ENCODE data around the gene BRCA2. TPM values are rescaled to one million over a fixed set of nuclear protein-coding genes. Genes with fewer than 3 reads are reported as not detected.
A peak's percentile ranks its signal among the peaks of the same experiment; 100 is the strongest.

The BRCA2 gene
- polyA plus RNA-seq, 1 donor: 3.4 TPM

- Histone ChIP-seq H3K4me3 (ENCODE audit: low read length) (no peak overlapping the region), H3K27ac (ENCODE audit: low read length) (peak overlapping the region; percentile 0), H3K36me3 (ENCODE audit: control insufficient read depth, insufficient read depth, low read length) (no peaks in the 10 kb centered on the region), H3K27me3 (ENCODE audit: control insufficient read depth, insufficient read depth, low read length) (no peaks in the 10 kb centered on the region), H3K9me3 (ENCODE audit: control insufficient read depth, low read depth, low read length) (no peaks in the 10 kb centered on the region), H3K4me1 (ENCODE audit: control insufficient read depth, insufficient read depth, low read length) (peaks cover 3% of the 10 kb centered on the region)
- WGBS (ENCODE audit: insufficient coverage, low lambda C conversion rate): 100% methylated on average over 2 of the region's 12 CpGs
- peak in 1 of 2 donors; percentile 15 for DNase-seq
These were observed 5.1 kb upstream of the BRCA2 start for GRCh38 chr13:32310134-32310706.

GRCh38 chr13:32311188-32311897 lies 4.0 kb upstream of the BRCA2 start:
- DNase-seq: no peak
- no peaks in the 10 kb centered on the region for H3K27me3 ChIP-seq (ENCODE audit: control insufficient read depth, insufficient read depth, low read length)
- no peaks in the 10 kb centered on the region for H3K36me3 ChIP-seq (ENCODE audit: control insufficient read depth, insufficient read depth, low read length)
- H3K9me3 ChIP-seq (ENCODE audit: control insufficient read depth, low read depth, low read length): no peaks in the 10 kb centered on the region
- no peak overlapping the region for H3K4me3 ChIP-seq (ENCODE audit: low read length)
- H3K27ac ChIP-seq (ENCODE audit: low read length): no peak overlapping the region
- WGBS (ENCODE audit: insufficient coverage, low lambda C conversion rate): no CpG with 5 or more reads among the region's 36 CpGs
- peaks cover 3% of the 10 kb centered on the region for H3K4me1 ChIP-seq (ENCODE audit: control insufficient read depth, insufficient read depth, low read length)

DNA sequence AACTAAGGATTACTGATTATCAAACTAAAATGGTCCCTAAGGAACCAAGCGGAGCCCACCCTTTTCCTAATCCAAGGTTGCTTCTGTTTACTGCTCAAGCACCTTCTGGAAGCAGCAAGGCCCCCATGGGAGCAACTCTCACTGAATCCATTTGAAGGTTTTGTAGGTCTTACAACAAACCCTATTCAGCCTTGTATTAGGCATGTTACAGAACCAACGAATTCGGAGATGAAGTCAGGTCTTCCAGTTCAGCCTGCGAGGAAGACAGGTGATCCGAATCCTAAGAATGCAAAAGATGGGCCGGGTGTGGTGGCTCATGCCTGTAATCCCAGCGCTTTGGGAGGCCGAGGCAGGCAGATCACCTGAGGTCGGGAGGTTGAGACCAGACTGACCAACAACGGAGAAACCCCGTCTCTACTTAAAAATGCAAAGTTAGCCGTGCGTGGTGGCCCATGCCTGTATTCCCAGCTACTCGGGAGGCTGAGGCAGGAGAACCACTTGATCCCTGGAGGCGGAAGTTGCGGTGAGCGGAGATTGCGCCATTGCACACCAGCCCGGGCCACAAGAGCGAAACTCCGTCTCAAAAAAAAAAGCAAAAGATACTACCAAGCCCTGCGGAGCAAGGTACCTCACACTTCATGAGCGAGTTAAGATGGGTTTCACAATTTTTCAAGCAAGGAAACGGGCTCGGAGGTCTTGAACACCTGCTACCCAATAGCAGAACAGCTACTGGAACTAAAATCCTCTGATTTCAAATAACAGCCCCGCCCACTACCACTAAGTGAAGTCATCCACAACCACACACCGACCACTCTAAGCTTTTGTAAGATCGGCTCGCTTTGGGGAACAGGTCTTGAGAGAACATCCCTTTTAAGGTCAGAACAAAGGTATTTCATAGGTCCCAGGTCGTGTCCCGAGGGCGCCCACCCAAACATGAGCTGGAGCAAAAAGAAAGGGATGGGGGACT lies 754 bp upstream of the BRCA2 start:
- H3K27ac ChIP-seq (ENCODE audit: low read length): peak overlapping the region; percentile 91
- WGBS (ENCODE audit: insufficient coverage, low lambda C conversion rate): 100% methylated on average over 3 of the region's 32 CpGs
- peak overlapping the region; percentile 74 for H3K4me3 ChIP-seq (ENCODE audit: low read length)
- peaks cover 3% of the 10 kb centered on the region for H3K4me1 ChIP-seq (ENCODE audit: control insufficient read depth, insufficient read depth, low read length)
- peak in 1 of 2 donors; percentile 29 for DNase-seq
- H3K27me3 ChIP-seq (ENCODE audit: control insufficient read depth, insufficient read depth, low read length): no peaks in the 10 kb centered on the region
- no peaks in the 10 kb centered on the region for H3K36me3 ChIP-seq (ENCODE audit: control insufficient read depth, insufficient read depth, low read length)
- no peaks in the 10 kb centered on the region for H3K9me3 ChIP-seq (ENCODE audit: control insufficient read depth, low read depth, low read length)

- no CpG with 5 or more reads among the region's 13 CpGs for WGBS (ENCODE audit: insufficient coverage, low lambda C conversion rate)
- peak overlapping the region; percentile 91 for H3K27ac ChIP-seq (ENCODE audit: low read length)
- DNase-seq: no peak
- peaks cover 3% of the 10 kb centered on the region for H3K4me1 ChIP-seq (ENCODE audit: control insufficient read depth, insufficient read depth, low read length)
- no peaks in the 10 kb centered on the region for H3K9me3 ChIP-seq (ENCODE audit: control insufficient read depth, low read depth, low read length)
- no peaks in the 10 kb centered on the region for H3K27me3 ChIP-seq (ENCODE audit: control insufficient read depth, insufficient read depth, low read length)
- no peaks in the 10 kb centered on the region for H3K36me3 ChIP-seq (ENCODE audit: control insufficient read depth, insufficient read depth, low read length)
- peak overlapping the region; percentile 74 for H3K4me3 ChIP-seq (ENCODE audit: low read length)
These were observed 676 bp downstream of the BRCA2 start for GRCh38 chr13:32316028-32316339.

DNA sequence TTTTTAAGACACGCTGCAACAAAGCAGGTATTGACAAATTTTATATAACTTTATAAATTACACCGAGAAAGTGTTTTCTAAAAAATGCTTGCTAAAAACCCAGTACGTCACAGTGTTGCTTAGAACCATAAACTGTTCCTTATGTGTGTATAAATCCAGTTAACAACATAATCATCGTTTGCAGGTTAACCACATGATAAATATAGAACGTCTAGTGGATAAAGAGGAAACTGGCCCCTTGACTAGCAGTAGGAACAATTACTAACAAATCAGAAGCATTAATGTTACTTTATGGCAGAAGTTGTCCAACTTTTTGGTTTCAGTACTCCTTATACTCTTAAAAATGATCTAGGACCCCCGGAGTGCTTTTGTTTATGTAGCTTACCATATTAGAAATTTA lies 1.2 kb downstream of the BRCA2 start:
- no peak overlapping the region for H3K27ac ChIP-seq (ENCODE audit: low read length)
- H3K36me3 ChIP-seq (ENCODE audit: control insufficient read depth, insufficient read depth, low read length): no peaks in the 10 kb centered on the region
- H3K27me3 ChIP-seq (ENCODE audit: control insufficient read depth, insufficient read depth, low read length): no peaks in the 10 kb centered on the region
- 88% methylated on average over 2 of the region's 6 CpGs for WGBS (ENCODE audit: insufficient coverage, low lambda C conversion rate)
- H3K9me3 ChIP-seq (ENCODE audit: control insufficient read depth, low read depth, low read length): no peaks in the 10 kb centered on the region
- H3K4me3 ChIP-seq (ENCODE audit: low read length): peak overlapping the region; percentile 74
- DNase-seq: no peak
- peaks cover 3% of the 10 kb centered on the region for H3K4me1 ChIP-seq (ENCODE audit: control insufficient read depth, insufficient read depth, low read length)

- peaks cover 3% of the 10 kb centered on the region for H3K4me1 ChIP-seq (ENCODE audit: control insufficient read depth, insufficient read depth, low read length)
- no peak for DNase-seq
- 83% methylated on average over 1 of the region's 2 CpGs for WGBS (ENCODE audit: insufficient coverage, low lambda C conversion rate)
- no peak overlapping the region for H3K4me3 ChIP-seq (ENCODE audit: low read length)
- no peaks in the 10 kb centered on the region for H3K9me3 ChIP-seq (ENCODE audit: control insufficient read depth, low read depth, low read length)
- no peak overlapping the region for H3K27ac ChIP-seq (ENCODE audit: low read length)
- H3K27me3 ChIP-seq (ENCODE audit: control insufficient read depth, insufficient read depth, low read length): no peaks in the 10 kb centered on the region
- no peaks in the 10 kb centered on the region for H3K36me3 ChIP-seq (ENCODE audit: control insufficient read depth, insufficient read depth, low read length)
These were observed 2.6 kb downstream of the BRCA2 start for GRCh38 chr13:32317716-32318465.

- WGBS (ENCODE audit: insufficient coverage, low lambda C conversion rate): no CpG with 5 or more reads among the region's 4 CpGs
- no peak overlapping the region for H3K4me3 ChIP-seq (ENCODE audit: low read length)
These were observed 5.2 kb downstream of the BRCA2 start for GRCh38 chr13:32320528-32320927.

DNA sequence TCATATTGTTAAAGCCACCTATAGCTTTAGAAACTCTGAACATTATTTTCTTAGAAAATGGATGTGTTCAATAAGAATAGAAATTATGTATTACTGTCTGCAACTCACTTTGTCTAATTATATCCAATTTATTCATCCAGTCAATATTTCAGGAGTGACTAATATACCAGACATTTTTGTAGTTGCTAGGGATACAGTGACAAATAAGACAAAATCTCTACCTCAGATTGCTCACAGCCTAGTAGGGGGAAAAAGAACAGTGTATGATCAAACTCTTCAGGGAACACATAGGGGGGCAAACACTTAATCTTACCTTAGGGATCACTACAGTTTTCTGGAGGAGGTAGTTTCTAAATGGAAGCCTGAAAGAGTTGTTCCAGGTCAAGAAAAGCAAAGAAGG lies 8.6 kb downstream of the BRCA2 start:
- no peak overlapping the region for H3K27ac ChIP-seq (ENCODE audit: low read length)
- H3K9me3 ChIP-seq (ENCODE audit: control insufficient read depth, low read depth, low read length): no peaks in the 10 kb centered on the region
- H3K36me3 ChIP-seq (ENCODE audit: control insufficient read depth, insufficient read depth, low read length): no peaks in the 10 kb centered on the region
- no peaks in the 10 kb centered on the region for H3K4me1 ChIP-seq (ENCODE audit: control insufficient read depth, insufficient read depth, low read length)
- H3K4me3 ChIP-seq (ENCODE audit: low read length): no peak overlapping the region
- H3K27me3 ChIP-seq (ENCODE audit: control insufficient read depth, insufficient read depth, low read length): no peaks in the 10 kb centered on the region
- DNase-seq: no peak

More at GRCh38 chr13:32320528-32320927, 5.2 kb downstream of the BRCA2 start:
- no peak for DNase-seq
- Histone ChIP-seq H3K27me3 (ENCODE audit: control insufficient read depth, insufficient read depth, low read length) (no peaks in the 10 kb centered on the region), H3K4me1 (ENCODE audit: control insufficient read depth, insufficient read depth, low read length) (no peaks in the 10 kb centered on the region), H3K27ac (ENCODE audit: low read length) (no peak overlapping the region), H3K36me3 (ENCODE audit: control insufficient read depth, insufficient read depth, low read length) (no peaks in the 10 kb centered on the region), H3K9me3 (ENCODE audit: control insufficient read depth, low read depth, low read length) (no peaks in the 10 kb centered on the region)

DNA sequence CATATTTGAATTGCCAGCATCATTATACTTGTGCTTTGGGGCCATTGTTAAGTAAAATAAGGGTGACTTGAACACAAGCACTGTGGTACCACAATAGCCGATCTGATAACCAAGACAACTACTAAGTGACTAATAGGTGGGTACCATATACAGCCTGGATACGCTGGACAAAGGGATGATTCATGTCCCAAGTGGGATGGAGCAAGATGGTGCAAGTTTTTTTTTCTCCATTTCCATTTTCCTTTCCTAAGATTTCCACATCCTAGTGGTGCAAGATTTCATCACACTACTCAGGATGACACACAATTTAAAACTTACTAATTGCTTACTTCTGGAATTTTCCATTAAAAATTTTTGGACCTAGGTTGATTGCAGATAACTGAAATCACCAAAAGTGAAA lies 15.1 kb downstream of the BRCA2 start:
- WGBS (ENCODE audit: insufficient coverage, low lambda C conversion rate): 100% methylated on average over 1 of the region's 2 CpGs
- H3K4me3 ChIP-seq (ENCODE audit: low read length): no peak overlapping the region
- H3K4me1 ChIP-seq (ENCODE audit: control insufficient read depth, insufficient read depth, low read length): no peaks in the 10 kb centered on the region
- H3K9me3 ChIP-seq (ENCODE audit: control insufficient read depth, low read depth, low read length): no peaks in the 10 kb centered on the region
- H3K27me3 ChIP-seq (ENCODE audit: control insufficient read depth, insufficient read depth, low read length): no peaks in the 10 kb centered on the region
- H3K36me3 ChIP-seq (ENCODE audit: control insufficient read depth, insufficient read depth, low read length): peaks cover 3% of the 10 kb centered on the region
- DNase-seq: no peak
- H3K27ac ChIP-seq (ENCODE audit: low read length): no peak overlapping the region

GRCh38 chr13:32334671-32335070 lies 19.4 kb downstream of the BRCA2 start:
- Histone ChIP-seq H3K4me3 (ENCODE audit: low read length) (no peak overlapping the region), H3K4me1 (ENCODE audit: control insufficient read depth, insufficient read depth, low read length) (no peaks in the 10 kb centered on the region), H3K27me3 (ENCODE audit: control insufficient read depth, insufficient read depth, low read length) (no peaks in the 10 kb centered on the region), H3K27ac (ENCODE audit: low read length) (no peak overlapping the region), H3K9me3 (ENCODE audit: control insufficient read depth, low read depth, low read length) (no peaks in the 10 kb centered on the region), H3K36me3 (ENCODE audit: control insufficient read depth, insufficient read depth, low read length) (peaks cover 5% of the 10 kb centered on the region)
- 100% methylated on average over 1 of the region's 2 CpGs for WGBS (ENCODE audit: insufficient coverage, low lambda C conversion rate)
- no peak for DNase-seq

Data from large intestine (tissue), 3 donors.